Memory B cell (primary cell): ENCODE results near the gene IL17RD.

Source experiments
- ATAC-seq: fragments of 150-1000 bp; cut with Tn5 transposase; 2 replicates; pipeline ENCODE4 v1.10.0; 2021; ENCODE audit warnings: low read depth, mild to moderate bottlenecking, moderate library complexity
- DNase-seq, 2 donors: peaks; one replicate each; pipeline ENCODE4 v3.0.0; 2022; ENCODE audit warnings: low spot score in 2 of 2
- H3K27ac Mint-ChIP-seq: one replicate; pipeline ENCODE4 v1.8.0; 2022; ENCODE audit warnings: mild to moderate bottlenecking, moderate library complexity, mixed read lengths
- H3K27me3 Mint-ChIP-seq: one replicate; pipeline ENCODE4 v1.8.0; 2022; ENCODE audit warnings: mixed read lengths
- H3K36me3 Mint-ChIP-seq: one replicate; pipeline ENCODE4 v1.8.0; 2022; ENCODE audit warnings: mild to moderate bottlenecking, mixed read lengths
- H3K4me1 Mint-ChIP-seq: one replicate; pipeline ENCODE4 v1.8.0; 2022; ENCODE audit warnings: mixed read lengths
- H3K4me3 Mint-ChIP-seq: one replicate; pipeline ENCODE4 v1.8.0; 2022; ENCODE audit warnings: mild to moderate bottlenecking, moderate library complexity, mixed read lengths
- H3K9me3 Mint-ChIP-seq: one replicate; pipeline ENCODE4 v1.8.0; 2022; ENCODE audit warnings: mixed read lengths

The IL17RD gene

DNA sequence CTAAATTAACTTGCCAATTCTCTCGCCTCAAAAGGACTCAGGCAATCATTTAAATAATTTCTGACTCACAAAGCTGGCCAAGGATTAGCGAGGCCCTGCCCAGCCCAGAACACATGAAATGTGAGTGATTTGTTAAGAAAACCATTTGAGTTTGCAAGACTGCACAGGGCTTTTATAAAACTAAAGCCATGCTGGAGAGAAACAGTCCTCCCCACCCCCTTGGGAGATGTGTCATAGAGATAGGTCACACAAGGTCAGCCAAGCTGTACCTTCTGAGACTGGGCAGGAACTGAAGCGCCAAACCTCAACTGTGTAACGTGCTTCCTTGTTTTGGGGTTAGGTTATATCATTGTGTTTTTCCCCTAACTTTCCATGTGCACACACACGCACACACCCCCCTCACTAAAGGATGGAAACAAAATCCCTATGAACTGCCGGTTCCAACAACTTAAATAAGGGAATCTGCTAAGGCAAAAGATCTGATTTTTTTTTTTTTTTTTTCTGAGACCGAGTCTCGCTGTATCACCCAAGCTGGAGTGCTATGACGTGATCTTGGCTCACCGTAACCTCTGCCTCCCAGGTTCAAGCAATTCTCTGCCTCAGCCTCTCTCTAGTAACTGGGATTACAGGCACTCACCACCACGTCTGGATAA lies 96.6 kb downstream of the IL17RD start:
- Mint-ChIP-seq H3K27ac (peak overlapping the region; percentile 96), H3K4me3 (peak overlapping the region; percentile 61)

DNA sequence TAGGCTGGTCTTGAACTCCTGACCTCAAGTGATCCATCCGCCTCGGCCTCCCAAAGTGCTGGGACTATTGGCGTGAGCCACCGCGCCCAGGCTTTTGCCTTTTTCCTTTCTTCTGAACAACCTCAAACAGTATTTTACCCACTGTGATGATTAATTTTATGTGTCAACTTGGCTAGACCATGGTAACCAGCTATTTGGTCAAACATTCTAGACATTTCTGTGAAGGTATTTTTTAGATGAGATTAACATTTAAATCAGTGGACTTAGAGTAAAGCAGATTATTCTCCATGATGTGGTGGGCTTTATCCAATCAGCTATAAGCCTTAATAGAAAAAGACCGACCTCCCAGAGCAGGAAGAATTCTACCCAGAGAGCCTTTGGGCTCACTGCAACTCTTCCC lies 98.7 kb downstream of the IL17RD start:
- ATAC-seq = no peak
- Mint-ChIP-seq H3K4me3 (no peak overlapping the region), H3K4me1 (peaks cover 19% of the 10 kb centered on the region), H3K27ac (no peak overlapping the region), H3K27me3 (peaks cover 19% of the 10 kb centered on the region), H3K36me3 (peaks cover 3% of the 10 kb centered on the region), H3K9me3 (peaks cover 3% of the 10 kb centered on the region)
- no peak for DNase-seq

More for the DNA sequence above, 96.6 kb downstream of the IL17RD start:
- H3K27me3 Mint-ChIP-seq = peaks cover 14% of the 10 kb centered on the region
- ATAC-seq = peak; percentile 99
- H3K9me3 Mint-ChIP-seq = no peaks in the 10 kb centered on the region
- H3K36me3 Mint-ChIP-seq = no peaks in the 10 kb centered on the region
- H3K4me1 Mint-ChIP-seq = peaks cover 14% of the 10 kb centered on the region
- peak; percentile 55 to 79 for DNase-seq

DNA sequence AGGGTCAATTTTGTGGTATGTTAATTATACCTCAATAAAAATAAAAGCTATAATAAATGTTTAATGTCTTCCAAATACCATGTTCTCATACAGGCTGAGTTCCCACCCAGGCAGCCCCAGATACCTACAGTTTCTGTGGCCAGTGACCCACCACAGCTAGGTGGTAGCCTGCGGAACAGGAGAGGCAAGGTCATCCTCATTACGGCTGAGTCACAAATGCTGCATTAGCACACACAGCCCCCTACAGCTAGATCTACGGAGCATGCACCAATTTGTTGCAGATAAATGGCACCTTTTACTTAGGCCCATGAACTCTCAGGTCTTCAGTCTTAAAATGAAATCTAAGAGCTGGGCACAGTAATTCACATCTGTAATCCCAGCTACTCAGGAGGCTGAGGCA lies 99.6 kb downstream of the IL17RD start:
- DNase-seq (no peak), ATAC-seq (no peak)
- H3K36me3 Mint-ChIP-seq = peaks cover 3% of the 10 kb centered on the region
- no peak overlapping the region for H3K27ac Mint-ChIP-seq
- H3K4me3 Mint-ChIP-seq = no peak overlapping the region
- H3K4me1 Mint-ChIP-seq = peaks cover 19% of the 10 kb centered on the region
- peaks cover 3% of the 10 kb centered on the region for H3K9me3 Mint-ChIP-seq
- H3K27me3 Mint-ChIP-seq = peaks cover 16% of the 10 kb centered on the region

DNA sequence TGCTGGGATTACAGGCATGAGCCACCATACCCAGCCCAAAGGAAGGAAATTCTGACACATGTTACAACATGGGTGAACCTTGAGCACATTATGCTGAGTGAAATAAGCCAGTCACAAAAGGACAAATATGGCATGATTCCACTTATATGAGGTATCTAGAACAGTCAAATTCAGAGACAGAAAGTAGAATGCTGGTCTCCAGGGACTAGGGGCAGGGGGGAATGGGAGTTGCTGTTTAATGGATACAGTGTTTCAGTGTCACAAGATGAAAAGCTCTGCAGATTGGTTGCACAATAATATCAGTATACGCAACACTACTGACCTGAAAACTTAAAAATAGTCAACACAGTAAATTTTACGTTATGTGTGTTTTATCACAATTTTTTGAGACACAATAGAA lies 100.6 kb downstream of the IL17RD start:
- no peak for DNase-seq
- Mint-ChIP-seq H3K9me3 (peaks cover 3% of the 10 kb centered on the region), H3K27me3 (peaks cover 14% of the 10 kb centered on the region), H3K27ac (no peak overlapping the region), H3K4me1 (peaks cover 19% of the 10 kb centered on the region), H3K36me3 (peaks cover 3% of the 10 kb centered on the region), H3K4me3 (no peak overlapping the region)
- no peak for ATAC-seq

DNA sequence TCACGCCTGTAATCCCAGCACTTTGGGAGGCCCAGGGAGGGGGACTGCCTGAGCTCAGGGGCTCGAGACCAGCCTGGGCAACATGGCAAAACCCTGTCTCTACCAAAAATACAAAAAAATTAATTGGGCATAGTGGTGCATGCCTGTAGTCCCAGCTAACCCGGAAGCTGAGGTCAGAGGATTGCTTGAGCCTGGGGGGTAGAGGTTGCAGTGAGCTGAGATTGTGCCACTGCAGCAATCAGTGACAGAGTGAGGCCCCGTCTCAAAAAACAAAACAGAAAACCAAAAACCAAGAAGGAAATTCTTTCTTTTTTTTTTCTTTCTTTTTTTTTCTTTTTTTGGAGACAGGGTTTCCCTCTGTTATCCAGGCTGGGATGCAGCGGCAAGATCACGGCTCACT lies 101.2 kb downstream of the IL17RD start:
- Mint-ChIP-seq H3K4me1 (peaks cover 16% of the 10 kb centered on the region), H3K27me3 (peaks cover 14% of the 10 kb centered on the region), H3K27ac (no peak overlapping the region), H3K36me3 (peaks cover 3% of the 10 kb centered on the region), H3K4me3 (no peak overlapping the region), H3K9me3 (peaks cover 3% of the 10 kb centered on the region)
- ATAC-seq (no peak), DNase-seq (no peak)

DNA sequence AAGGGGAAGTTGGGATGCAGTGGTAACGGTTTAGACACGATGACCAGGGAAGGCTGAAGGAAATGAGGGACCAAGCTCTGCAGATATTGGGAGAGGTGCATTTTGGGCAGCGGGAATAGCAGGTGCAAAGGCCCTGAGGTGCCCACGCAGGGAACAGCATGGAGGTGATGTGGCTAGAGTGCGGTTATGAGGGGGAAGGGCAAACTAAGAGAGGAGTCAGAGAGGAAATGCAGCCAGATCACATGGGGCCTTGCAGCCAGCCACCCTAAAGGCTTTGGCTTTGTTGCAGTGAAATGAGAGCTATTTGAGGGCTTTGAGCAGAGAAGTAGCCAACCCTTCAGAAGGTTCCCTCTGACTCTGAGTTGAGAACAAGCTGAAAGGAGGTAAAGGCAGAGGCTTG lies 102.1 kb downstream of the IL17RD start:
- peaks cover 3% of the 10 kb centered on the region for H3K36me3 Mint-ChIP-seq
- peaks cover 3% of the 10 kb centered on the region for H3K9me3 Mint-ChIP-seq
- DNase-seq (no peak), ATAC-seq (no peak)
- peaks cover 12% of the 10 kb centered on the region for H3K27me3 Mint-ChIP-seq
- H3K27ac Mint-ChIP-seq = no peak overlapping the region
- H3K4me1 Mint-ChIP-seq = peaks cover 7% of the 10 kb centered on the region
- H3K4me3 Mint-ChIP-seq = no peak overlapping the region

DNA sequence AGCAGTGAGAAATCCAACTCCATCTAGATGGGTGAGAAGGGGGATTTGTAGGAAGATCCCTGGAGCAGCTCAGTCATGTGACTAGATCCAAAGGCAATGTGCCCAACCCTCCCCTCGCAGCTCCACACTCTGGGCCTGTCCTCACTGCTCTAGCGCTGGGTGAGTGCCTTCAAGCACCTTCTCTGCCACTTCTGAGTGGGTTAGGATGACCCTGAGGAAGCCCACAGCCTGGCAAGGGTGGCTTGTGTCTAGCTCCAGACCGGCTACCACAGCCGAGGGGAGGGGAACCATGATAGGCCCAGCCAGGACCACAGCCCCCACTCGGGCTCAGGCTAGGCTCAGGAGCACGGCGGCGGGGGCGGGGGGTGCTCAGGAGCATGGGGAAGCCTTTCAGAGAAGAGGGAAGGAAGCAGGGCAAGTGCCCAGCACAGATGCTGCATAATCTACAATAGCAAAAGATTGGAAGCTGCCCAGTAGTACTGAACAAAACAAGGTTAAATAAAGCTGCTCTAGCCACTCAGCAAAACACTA lies 103.0 kb downstream of the IL17RD start:
- no peak overlapping the region for H3K4me3 Mint-ChIP-seq
- ATAC-seq = no peak
- H3K36me3 Mint-ChIP-seq = peaks cover 3% of the 10 kb centered on the region
- H3K9me3 Mint-ChIP-seq = peaks cover 3% of the 10 kb centered on the region
- peaks cover 12% of the 10 kb centered on the region for H3K27me3 Mint-ChIP-seq
- DNase-seq = no peak
- peaks cover 6% of the 10 kb centered on the region for H3K4me1 Mint-ChIP-seq
- no peak overlapping the region for H3K27ac Mint-ChIP-seq

DNA sequence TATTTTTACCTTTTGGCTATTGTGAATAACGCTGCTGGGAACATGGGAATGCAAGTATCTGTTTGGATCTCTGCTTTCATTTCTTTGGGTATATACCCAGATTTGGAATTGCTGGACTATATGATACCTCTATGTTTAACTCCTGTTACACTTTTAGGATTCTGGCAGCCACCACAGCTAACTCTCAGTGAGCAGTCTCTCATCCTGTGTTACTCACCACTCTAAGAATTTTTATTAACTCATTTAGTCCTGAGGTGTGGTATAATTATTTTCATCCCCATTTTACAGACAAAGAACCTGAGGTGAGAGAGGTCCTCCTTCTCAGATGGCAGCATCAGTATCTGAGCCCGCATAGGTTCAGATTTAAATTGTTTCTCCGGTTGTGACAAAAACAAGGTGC lies 103.6 kb downstream of the IL17RD start:
- Mint-ChIP-seq H3K4me1 (peaks cover 6% of the 10 kb centered on the region), H3K36me3 (peaks cover 3% of the 10 kb centered on the region), H3K27ac (no peak overlapping the region), H3K27me3 (peaks cover 16% of the 10 kb centered on the region), H3K4me3 (no peak overlapping the region), H3K9me3 (peaks cover 3% of the 10 kb centered on the region)
- DNase-seq = no peak
- no peak for ATAC-seq

DNA sequence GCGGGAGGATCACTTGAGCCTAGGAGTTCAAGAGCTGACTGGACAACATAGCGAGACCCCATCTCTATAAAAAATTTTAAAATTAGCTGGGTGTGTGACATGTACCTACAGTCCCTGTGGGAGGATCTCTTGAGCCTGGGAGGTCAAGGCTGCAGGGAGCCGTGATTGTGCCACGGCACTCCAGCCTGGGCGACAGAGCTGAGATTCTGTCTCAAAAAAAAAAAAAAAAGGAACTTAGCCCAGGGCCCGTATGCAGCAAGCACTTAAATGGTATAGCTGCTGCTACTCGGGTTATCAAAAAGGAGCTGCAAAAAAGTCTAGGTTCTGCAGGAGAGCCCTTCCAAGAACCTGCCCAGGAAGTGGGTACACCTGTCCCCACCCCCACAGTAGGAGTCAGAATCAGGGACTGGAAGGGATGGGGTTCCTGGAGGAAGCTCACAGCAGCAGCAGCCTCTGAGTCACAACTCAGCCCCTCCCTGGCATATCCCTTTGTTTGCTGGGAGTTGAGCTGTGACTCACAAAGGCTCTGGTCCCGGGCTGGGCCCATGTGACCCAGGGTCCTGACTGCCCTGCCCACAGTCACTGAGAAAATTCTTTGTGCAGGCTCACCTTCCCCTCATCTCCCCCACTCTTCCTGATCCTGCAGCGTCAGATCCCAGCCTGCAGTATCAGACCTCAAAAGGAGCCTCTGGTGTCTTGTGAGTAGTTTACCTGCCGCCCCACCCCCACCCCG lies 104.9 kb downstream of the IL17RD start, which contains the start of gene SPATA12:
Gene SPATA12 (plus strand): TSS at position 576 of the 733 bp plus-strand sequence. CDS start 13,031 bp downstream, outside the sequence.
- peaks cover 18% of the 10 kb centered on the region for H3K27me3 Mint-ChIP-seq
- H3K9me3 Mint-ChIP-seq = peaks cover 3% of the 10 kb centered on the region
- ATAC-seq (no peak), DNase-seq (no peak)
- H3K4me1 Mint-ChIP-seq = peaks cover 6% of the 10 kb centered on the region
- no peak within 1 kb of the TSS for H3K27ac Mint-ChIP-seq
- H3K4me3 Mint-ChIP-seq = no peak within 1 kb of the TSS
- H3K36me3 Mint-ChIP-seq = peaks cover 3% of the 10 kb centered on the region

DNA sequence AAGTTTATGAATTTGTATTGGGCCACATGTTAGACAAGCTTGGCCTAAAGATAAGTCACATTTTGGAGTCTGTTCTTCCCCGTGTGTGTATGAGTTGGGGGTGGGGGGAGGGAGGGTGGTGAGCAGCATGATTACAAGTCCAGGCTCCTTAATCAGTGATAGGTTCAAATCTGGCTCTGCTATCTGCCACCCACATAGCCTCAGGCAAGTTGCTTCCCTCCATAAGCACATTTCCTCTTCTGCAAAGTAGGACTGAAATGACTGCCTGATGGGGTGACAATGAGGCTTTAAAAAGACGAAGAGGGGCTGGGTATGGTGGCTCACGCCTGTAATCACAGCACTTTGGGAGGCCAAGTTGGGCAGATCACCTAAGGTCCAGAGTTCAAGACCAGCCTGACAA lies 105.7 kb downstream of the IL17RD start:
- H3K27ac Mint-ChIP-seq = no peak overlapping the region
- no peak overlapping the region for H3K4me3 Mint-ChIP-seq
- H3K9me3 Mint-ChIP-seq = peaks cover 3% of the 10 kb centered on the region
- peak; percentile 29 for ATAC-seq
- H3K27me3 Mint-ChIP-seq = peaks cover 18% of the 10 kb centered on the region
- peaks cover 6% of the 10 kb centered on the region for H3K4me1 Mint-ChIP-seq
- peaks cover 3% of the 10 kb centered on the region for H3K36me3 Mint-ChIP-seq
- DNase-seq = no peak

DNA sequence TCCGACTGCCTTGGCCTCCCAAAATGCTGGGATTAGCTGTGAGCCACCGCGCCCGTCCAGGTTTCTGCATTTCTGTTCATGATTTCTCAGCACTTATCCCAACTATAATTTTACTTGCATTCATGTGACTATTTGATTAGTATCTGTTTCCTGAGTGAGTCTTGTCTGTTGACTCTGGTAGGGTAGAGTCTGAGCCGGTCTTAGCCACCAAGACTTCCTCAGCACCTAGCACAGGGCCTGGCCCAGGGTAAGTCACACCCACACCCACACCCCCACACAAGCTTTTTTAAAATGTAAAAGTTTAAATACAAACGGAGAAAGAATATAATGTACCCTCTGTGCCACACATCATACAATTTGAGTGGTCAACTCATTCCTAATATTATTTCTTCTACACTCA lies 107.8 kb downstream of the IL17RD start:
- DNase-seq (no peak), ATAC-seq (no peak)
- Mint-ChIP-seq H3K4me3 (no peak overlapping the region), H3K4me1 (no peaks in the 10 kb centered on the region), H3K9me3 (no peaks in the 10 kb centered on the region), H3K27me3 (peaks cover 8% of the 10 kb centered on the region), H3K36me3 (no peaks in the 10 kb centered on the region), H3K27ac (no peak overlapping the region)

DNA sequence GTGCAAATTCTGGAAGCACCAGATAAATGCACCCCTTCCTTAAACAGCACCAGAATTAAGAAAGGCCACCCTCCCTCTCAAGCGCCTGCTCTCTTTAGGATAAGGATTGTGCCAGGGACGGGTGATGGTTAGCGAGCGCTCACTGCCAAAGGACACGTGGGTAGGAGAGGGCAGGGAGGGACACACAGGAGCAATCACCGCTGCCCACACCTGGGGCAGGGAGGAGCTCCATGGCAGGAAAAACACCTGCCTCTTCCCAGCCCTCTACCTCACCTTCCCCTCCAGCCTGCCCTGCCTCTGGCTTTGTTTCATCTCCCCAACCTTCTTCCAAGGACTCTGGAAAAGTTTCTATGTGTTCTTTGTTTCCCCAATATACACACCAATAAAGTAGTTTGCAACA lies 112.0 kb downstream of the IL17RD start:
- no peak for ATAC-seq
- H3K9me3 Mint-ChIP-seq = no peaks in the 10 kb centered on the region
- peaks cover 8% of the 10 kb centered on the region for H3K27me3 Mint-ChIP-seq

DNA sequence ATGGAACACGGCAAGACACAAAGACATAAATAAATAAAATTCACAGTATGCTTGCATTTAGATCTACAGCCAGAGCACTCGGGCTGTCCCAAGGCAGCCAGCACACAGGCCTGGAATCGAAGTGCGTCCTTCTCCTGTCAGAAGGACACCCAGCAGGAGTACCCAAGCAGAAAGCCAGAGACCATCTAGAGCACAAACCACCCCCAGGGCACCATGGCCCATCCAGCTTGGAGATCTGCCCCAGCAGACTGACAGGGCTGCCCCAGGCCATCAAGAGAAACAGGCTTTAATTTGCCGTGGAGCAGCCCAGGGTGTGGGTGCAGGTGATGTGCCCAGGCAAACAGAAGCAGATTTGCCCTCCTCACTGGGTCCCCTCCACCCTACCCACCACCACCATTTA lies 112.5 kb downstream of the IL17RD start:
- Mint-ChIP-seq H3K9me3 (no peaks in the 10 kb centered on the region), H3K27ac (no peak overlapping the region), H3K4me3 (no peak overlapping the region), H3K4me1 (no peaks in the 10 kb centered on the region), H3K27me3 (peaks cover 8% of the 10 kb centered on the region), H3K36me3 (no peaks in the 10 kb centered on the region)
- DNase-seq (no peak), ATAC-seq (no peak)

More for the DNA sequence above, 112.0 kb downstream of the IL17RD start:
- Mint-ChIP-seq H3K4me3 (no peak overlapping the region), H3K4me1 (no peaks in the 10 kb centered on the region), H3K36me3 (no peaks in the 10 kb centered on the region), H3K27ac (no peak overlapping the region)
- no peak for DNase-seq

DNA sequence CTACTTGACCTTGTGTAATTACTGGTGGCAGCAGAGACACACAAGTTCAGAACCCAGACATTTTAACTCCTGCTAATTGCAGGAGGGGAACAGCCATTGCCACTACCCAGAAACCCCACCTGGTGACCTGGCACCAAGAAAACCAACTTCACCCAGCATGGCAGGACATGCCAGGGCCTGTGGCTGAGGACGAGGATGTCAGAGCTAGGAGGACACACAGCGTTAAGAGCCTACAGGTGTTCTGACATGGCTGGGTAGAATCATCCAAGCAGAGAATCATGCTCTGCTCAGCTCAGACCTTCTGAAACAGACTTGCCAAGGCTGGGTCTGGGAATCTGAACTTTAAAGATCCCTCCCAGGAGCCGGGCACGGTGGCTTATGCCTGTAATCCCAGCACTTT lies 116.4 kb downstream of the IL17RD start:
- Mint-ChIP-seq H3K4me3 (no peak overlapping the region), H3K4me1 (no peaks in the 10 kb centered on the region), H3K36me3 (no peaks in the 10 kb centered on the region), H3K27ac (no peak overlapping the region), H3K9me3 (no peaks in the 10 kb centered on the region), H3K27me3 (peaks cover 3% of the 10 kb centered on the region)
- ATAC-seq (no peak), DNase-seq (no peak)
